ENCODE measurements around the gene MAML2. TPM values are rescaled to one million over a fixed set of nuclear protein-coding genes. Genes with fewer than 3 reads are reported as not detected.

MAML2 gene
- total and polyA plus RNA-seq, 7 donors, result 2.8 to 20.7 (median 11.8) TPM

DNA sequence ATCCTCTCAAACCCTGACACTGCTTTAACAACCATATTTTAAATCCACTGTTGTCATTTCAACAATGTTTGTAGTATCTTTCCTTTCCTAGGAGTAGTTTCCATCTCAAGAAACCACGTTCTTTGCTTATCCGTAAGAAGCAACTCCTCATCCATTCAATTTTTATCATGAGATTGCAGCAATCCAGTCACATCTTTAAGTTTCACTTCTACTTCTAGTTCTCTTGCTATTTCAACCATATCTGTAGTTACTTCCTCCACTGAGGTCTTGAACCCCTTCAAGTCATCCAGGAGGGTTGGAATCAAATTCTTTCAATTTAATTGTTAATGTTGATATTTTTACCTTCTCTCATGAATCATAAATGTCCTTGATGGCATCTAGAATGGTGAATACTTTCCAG lies 24.3 kb upstream of the MAML2 start:
- peaks cover 0 to 73% (median 9%) of the 10 kb centered on the region in 4 donors for H3K36me3 ChIP-seq

DNA sequence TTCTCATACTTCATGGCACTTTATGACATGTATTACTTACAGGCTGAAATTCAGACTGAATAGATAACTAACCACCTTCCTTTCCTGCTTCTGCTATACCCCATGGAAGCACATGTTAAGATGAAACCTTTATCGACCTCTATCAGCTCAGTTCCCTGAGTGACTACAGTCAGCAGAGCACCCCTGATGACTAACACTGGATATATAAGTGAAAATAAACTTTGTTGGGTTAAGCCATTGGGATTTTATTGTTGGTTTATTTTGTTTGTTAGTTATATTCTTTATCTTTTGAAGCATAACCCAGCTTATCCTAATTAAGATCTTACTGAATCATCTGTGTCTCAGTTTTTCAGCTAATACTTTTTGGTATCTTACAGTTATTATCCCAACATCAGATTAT lies 23.0 kb upstream of the MAML2 start:
- H3K27me3 ChIP-seq, result no peaks in the 10 kb centered on the region
- 85 to 89% methylated on average over 1 of the region's 1 CpG for WGBS, 2 donors
- H3K27ac ChIP-seq, result no peak overlapping the region
- peaks cover 0 to 72% (median 8%) of the 10 kb centered on the region in 4 donors for H3K36me3 ChIP-seq
- TF ChIP-seq EP300 (IDR thresholded peaks at IDR 0.05) (no peak), CTCF (IDR thresholded peaks at IDR 0.05) (no peak), POLR2AphosphoS5 (IDR thresholded peaks at IDR 0.05) (no peak), POLR2A (IDR thresholded peaks at IDR 0.05) (no peak)
- no peak overlapping the region for H3K4me3 ChIP-seq
- H3K4me1 ChIP-seq, result no peaks in the 10 kb centered on the region
- H3K9me3 ChIP-seq, result no peaks in the 10 kb centered on the region
- intact Hi-C loops (cut with DNase I), result no loop called here
- no peak for DNase-seq

More for the DNA sequence above, 24.3 kb upstream of the MAML2 start:
- H3K4me1 ChIP-seq, result no peaks in the 10 kb centered on the region
- WGBS, 2 donors, result 78 to 96% methylated on average over 2 of the region's 2 CpGs
- H3K9me3 ChIP-seq, result no peaks in the 10 kb centered on the region
- no peak overlapping the region for H3K4me3 ChIP-seq
- intact Hi-C loops (cut with DNase I), result no loop called here
- H3K27me3 ChIP-seq, result no peaks in the 10 kb centered on the region
- no peak overlapping the region for H3K27ac ChIP-seq
- TF ChIP-seq EP300 (IDR thresholded peaks at IDR 0.05) (no peak), POLR2AphosphoS5 (IDR thresholded peaks at IDR 0.05) (no peak), CTCF (IDR thresholded peaks at IDR 0.05) (no peak), POLR2A (IDR thresholded peaks at IDR 0.05) (no peak)
- DNase-seq, result no peak

- H3K36me3 ChIP-seq, result peaks cover 0 to 75% (median 8%) of the 10 kb centered on the region in 4 donors
- no peaks in the 10 kb centered on the region for H3K4me1 ChIP-seq
- intact Hi-C loops (cut with DNase I), result no loop called here
- H3K27me3 ChIP-seq, result no peaks in the 10 kb centered on the region
- H3K9me3 ChIP-seq, result no peaks in the 10 kb centered on the region
- WGBS, 2 donors, result 47 to 81% methylated on average over 1 of the region's 1 CpG
- H3K4me3 ChIP-seq, result no peak overlapping the region
- no peak overlapping the region for H3K27ac ChIP-seq
- TF ChIP-seq POLR2AphosphoS5 (IDR thresholded peaks at IDR 0.05), result no peak
- TF ChIP-seq EP300 (IDR thresholded peaks at IDR 0.05), result no peak
- no peak for TF ChIP-seq POLR2A (IDR thresholded peaks at IDR 0.05)
- TF ChIP-seq CTCF (IDR thresholded peaks at IDR 0.05), result no peak
- DNase-seq, result no peak
Observed at GRCh38 chr11:96365493-96365892, 22.5 kb upstream of the MAML2 start.

DNA sequence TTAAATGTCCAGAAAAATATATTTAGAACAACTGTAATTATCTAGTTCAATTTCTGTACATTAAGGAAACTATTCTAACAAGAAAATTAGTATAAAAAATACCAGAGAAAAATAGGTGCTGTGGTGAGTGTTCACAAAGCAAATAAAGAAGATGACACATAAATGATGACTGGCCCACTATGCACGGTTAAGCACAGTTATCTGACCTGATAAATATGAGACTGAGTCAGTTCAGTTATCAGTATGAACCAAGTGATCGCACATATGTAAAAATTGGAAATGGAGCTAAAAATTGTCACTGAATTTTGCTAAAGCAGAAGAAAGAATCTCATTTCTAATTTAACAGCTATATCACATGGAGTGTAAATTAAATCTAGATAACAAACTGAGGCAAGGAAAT lies 18.8 kb upstream of the MAML2 start:
- TF ChIP-seq CTCF (IDR thresholded peaks at IDR 0.05) (no peak), POLR2AphosphoS5 (IDR thresholded peaks at IDR 0.05) (no peak)
- 84 to 88% methylated on average over 2 of the region's 2 CpGs for WGBS, 2 donors
- no peak overlapping the region for H3K4me3 ChIP-seq

GRCh38 chr11:96358321-96358720 lies 15.3 kb upstream of the MAML2 start:
- H3K27me3 ChIP-seq, result no peaks in the 10 kb centered on the region
- WGBS, 2 donors, result 88 to 92% methylated on average over 3 of the region's 3 CpGs
- DNase-seq, result no peak
- no peak overlapping the region for H3K27ac ChIP-seq
- TF ChIP-seq POLR2A (IDR thresholded peaks at IDR 0.05) (no peak), CTCF (IDR thresholded peaks at IDR 0.05) (no peak), POLR2AphosphoS5 (IDR thresholded peaks at IDR 0.05) (no peak), EP300 (IDR thresholded peaks at IDR 0.05) (no peak)
- H3K9me3 ChIP-seq, result no peaks in the 10 kb centered on the region
- peaks cover 0 to 71% (median 7%) of the 10 kb centered on the region in 4 donors for H3K36me3 ChIP-seq
- H3K4me3 ChIP-seq, result no peak overlapping the region
- no peaks in the 10 kb centered on the region for H3K4me1 ChIP-seq
- intact Hi-C loops (cut with DNase I), result no loop called here

More for the DNA sequence above, 18.8 kb upstream of the MAML2 start:
- Histone ChIP-seq H3K27me3 (no peaks in the 10 kb centered on the region), H3K36me3 (peaks cover 0 to 66% (median 14%) of the 10 kb centered on the region in 4 donors), H3K4me1 (no peaks in the 10 kb centered on the region), H3K27ac (no peak overlapping the region), H3K9me3 (no peaks in the 10 kb centered on the region)
- no peak for DNase-seq
- intact Hi-C loops (cut with DNase I), result no loop called here
